GM21360 (cell line): Measurements from ENCODE around the gene JMJD1C.
A peak's percentile ranks its signal among the peaks of the same experiment; 100 is the strongest.

Experiments
- ATAC-seq: cut with Tn5 transposase; IDR thresholded peaks from one replicate; pipeline ENCODE4 v1.9.1; 2021; ENCODE audit warnings: mild to moderate bottlenecking, moderate library complexity; ENCODE audit not compliant: unreplicated experiment

JMJD1C gene

GRCh38 chr10:63265683-63266235 lies 200.0 kb downstream of the JMJD1C start:
- no peak for ATAC-seq

GRCh38 chr10:63265222-63265617 lies 200.6 kb downstream of the JMJD1C start:
- ATAC-seq, result no peak

- ATAC-seq, result no peak
Observed at GRCh38 chr10:63264617-63265221, 201.1 kb downstream of the JMJD1C start.

GRCh38 chr10:63262430-63263073 lies 203.2 kb downstream of the JMJD1C start:
- ATAC-seq, result no peak

GRCh38 chr10:63261496-63261895 lies 204.3 kb downstream of the JMJD1C start:
- peak; percentile 33 for ATAC-seq

- ATAC-seq, result no peak
Observed at GRCh38 chr10:63260860-63261251, 204.9 kb downstream of the JMJD1C start.

GRCh38 chr10:63260103-63260859 lies 205.5 kb downstream of the JMJD1C start:
- ATAC-seq, result no peak

GRCh38 chr10:63258920-63259678 lies 206.7 kb downstream of the JMJD1C start:
- ATAC-seq, result no peak

GRCh38 chr10:63257778-63258177 lies 208.0 kb downstream of the JMJD1C start:
- ATAC-seq, result no peak

- no peak for ATAC-seq
Observed at GRCh38 chr10:63256009-63256773, 209.6 kb downstream of the JMJD1C start.

- no peak for ATAC-seq
Observed at GRCh38 chr10:63255316-63255715, 210.5 kb downstream of the JMJD1C start.

- ATAC-seq, result no peak
Observed at GRCh38 chr10:63253040-63253439, 212.7 kb downstream of the JMJD1C start.

GRCh38 chr10:63252095-63252762 lies 213.5 kb downstream of the JMJD1C start:
- ATAC-seq, result no peak

GRCh38 chr10:63250032-63250431 lies 215.7 kb downstream of the JMJD1C start:
- no peak for ATAC-seq

- ATAC-seq, result no peak
Observed at GRCh38 chr10:63247771-63248170, 218.0 kb downstream of the JMJD1C start.

GRCh38 chr10:63246356-63246755 lies 219.4 kb downstream of the JMJD1C start:
- ATAC-seq, result no peak

- no peak for ATAC-seq
Observed at GRCh38 chr10:63241841-63242281, 223.9 kb downstream of the JMJD1C start.

- no peak for ATAC-seq
Observed at GRCh38 chr10:63240807-63241206, 225.0 kb downstream of the JMJD1C start.

GRCh38 chr10:63238501-63238900 lies 227.3 kb downstream of the JMJD1C start:
- ATAC-seq, result no peak

GRCh38 chr10:63237396-63237795 lies 228.4 kb downstream of the JMJD1C start:
- ATAC-seq, result no peak
